GM12878 (cell line): ENCODE results near the gene ALMS1. TPM values are rescaled to one million over a fixed set of nuclear protein-coding genes. Genes with fewer than 3 reads are reported as not detected.

Source experiments
- ATAC-seq: fragments of 200-7000 bp; cut with Tn5 transposase; 3 replicates; pipeline ENCODE4 v1.9.1; 2020; ENCODE audit warnings: mild to moderate bottlenecking, moderate library complexity
- BruUV-seq: library from RNA; stranded (reverse); fragments of 400-500 nt; replicated peaks from 2 replicates; lab custom pipeline; 2021; lab: Mats Ljungman, UMichigan
- CTCF ChIA-PET: fragments of 300-600 bp; sonication (Branson Sonifier 250); formaldehyde crosslinking; extraction: SDS; loops from one replicate; lab custom pipeline; 2021; ENCODE audit warnings: inconsistent platforms; lab: Yijun Ruan, JAX
- POLR2A ChIA-PET: fragments of 350-600 bp; formaldehyde crosslinking; extraction: SDS; loops from one replicate; lab custom pipeline; 2021; ENCODE audit warnings: inconsistent platforms; lab: Charles Lee
- RAD21 ChIA-PET: fragments of 300-600 bp; sonication (Branson Sonifier 250); formaldehyde crosslinking; loops from one replicate; lab custom pipeline; 2023; ENCODE audit warnings: antibody characterized with exemption; ENCODE audit not compliant: unreplicated experiment; lab: Charles Lee
- SMC1A ChIA-PET: fragments of 300-600 bp; sonication (Branson Sonifier 250); formaldehyde crosslinking; loops from one replicate; lab custom pipeline; 2023; ENCODE audit not compliant: unreplicated experiment, uncharacterized antibody; lab: Charles Lee
- DNase-seq: peaks from one replicate; pipeline ENCODE4 v3.0.0-alpha.2; 2011; ENCODE audit warnings: low read depth, low spot score
- FAIRE-seq: peaks from 3 replicates; lab custom pipeline; 2011; peaks lifted over from hg19 to GRCh38; lab: Jason Lieb, UNC
- H2AFZ ChIP-seq: 2 replicates; pipeline ENCODE4 v1.6.0; 2011; ENCODE audit warnings: low read depth, low read length, control low read depth; ENCODE audit not compliant: control insufficient read depth
- H3K27ac ChIP-seq: 2 replicates; pipeline ENCODE4 v1.5.1; 2011; ENCODE audit warnings: control low read depth; ENCODE audit not compliant: control insufficient read depth, insufficient read depth
- H3K27me3 ChIP-seq, 2 experiments: replicated peaks in 1 of 2; 2 replicates each; pipeline versions ENCODE4 v1.6.0 to v1.6.1; 2011; ENCODE audit warnings: low read length in 1 of 2; ENCODE audit not compliant: control insufficient read depth in 2 of 2, insufficient read depth in 2 of 2
- H3K36me3 ChIP-seq, 2 experiments: 2 replicates each; pipeline ENCODE4 v1.5.1; 2011; ENCODE audit warnings: low read length in 1 of 2; ENCODE audit not compliant: control insufficient read depth in 2 of 2, insufficient read depth in 2 of 2
- H3K4me1 ChIP-seq: 2 replicates; pipeline ENCODE4 v1.6.1; 2011; ENCODE audit warnings: mild to moderate bottlenecking, low read length, moderate library complexity, mixed read lengths; ENCODE audit not compliant: control insufficient read depth, insufficient read depth
- H3K4me2 ChIP-seq: 2 replicates; pipeline ENCODE4 v1.6.0; 2011; ENCODE audit warnings: control low read depth; ENCODE audit not compliant: control insufficient read depth, insufficient read depth
- H3K4me3 ChIP-seq: fragments of 200-600 bp; sonication (generic); 2 replicates; pipeline ENCODE4 v1.5.1; 2016
- H3K79me2 ChIP-seq: 2 replicates; pipeline ENCODE4 v1.6.0; 2011; ENCODE audit warnings: low read length; ENCODE audit not compliant: control insufficient read depth, insufficient read depth
- H3K9ac ChIP-seq: 2 replicates; pipeline ENCODE4 v1.8.0; 2011; ENCODE audit warnings: low read length, control low read depth, mixed read lengths; ENCODE audit not compliant: control insufficient read depth, insufficient read depth
- H3K9me3 ChIP-seq: replicated peaks from 3 replicates; pipeline ENCODE4 v1.5.1; 2011; ENCODE audit warnings: mild to moderate bottlenecking, low read length; ENCODE audit not compliant: control insufficient read depth, insufficient read depth
- H4K20me1 ChIP-seq: 2 replicates; pipeline ENCODE4 v1.6.0; 2011; ENCODE audit not compliant: control insufficient read depth, insufficient read depth
- BCL11A ChIP-seq: IDR thresholded peaks from 2 replicates; pipeline ENCODE4 v1.6.1; 2011; ENCODE audit warnings: low read depth, low read length
- CREM ChIP-seq: IDR thresholded peaks from 2 replicates; pipeline ENCODE4 v1.6.1; 2014; ENCODE audit warnings: antibody characterized with exemption, low read depth
- IKZF1 ChIP-seq: fragments of 450-650 bp; conservative IDR thresholded peaks from 2 replicates; pipeline ENCODE4 v1.6.1; 2017; ENCODE audit warnings: antibody characterized with exemption, mild to moderate bottlenecking
- KLF5 ChIP-seq: fragments of 450-650 bp; IDR thresholded peaks from 2 replicates; pipeline ENCODE4 v1.6.1; 2014; ENCODE audit warnings: mild to moderate bottlenecking; ENCODE audit not compliant: partially characterized antibody
- MXI1 ChIP-seq: fragments of 150-350 bp; IDR thresholded peaks from 2 replicates; pipeline ENCODE4 v1.6.1; 2011; ENCODE audit warnings: low read depth, mild to moderate bottlenecking, inconsistent platforms, low read length, improper control_type of control experiment
- NFIC ChIP-seq: IDR thresholded peaks from 2 replicates; pipeline ENCODE4 v1.6.1; 2012; ENCODE audit warnings: low read depth, mild to moderate bottlenecking, inconsistent platforms, low read length, moderate library complexity
- NFYB ChIP-seq: IDR thresholded peaks from 2 replicates; pipeline ENCODE4 v1.6.1; 2011; ENCODE audit warnings: low read depth, mild to moderate bottlenecking, low read length, improper control_type of control experiment, moderate library complexity; ENCODE audit not compliant: insufficient read depth
- NR2C2 ChIP-seq: IDR thresholded peaks from 2 replicates; pipeline ENCODE4 v1.6.1; 2011; ENCODE audit warnings: borderline replicate concordance, low read depth; ENCODE audit not compliant: control insufficient read depth, insufficient read length
- RB1 ChIP-seq: fragments of 450-650 bp; formaldehyde crosslinking; IDR thresholded peaks from 2 replicates; pipeline ENCODE4 v1.6.1; 2017; ENCODE audit warnings: mild to moderate bottlenecking, borderline replicate concordance
- SMC3 ChIP-seq: IDR thresholded peaks from 2 replicates; pipeline ENCODE4 v1.6.1; 2011; ENCODE audit warnings: low read length, improper control_type of control experiment, borderline replicate concordance
- SRF ChIP-seq, 2 experiments: IDR thresholded peaks; 2 replicates each; pipeline ENCODE4 v1.6.1; 2011; ENCODE audit warnings: low read depth in 2 of 2, low read length in 2 of 2, mild to moderate bottlenecking in 1 of 2, moderate library complexity in 1 of 2
- YY1 ChIP-seq: IDR thresholded peaks from 2 replicates; pipeline ENCODE4 v1.6.1; 2011; ENCODE audit warnings: low read depth, mild to moderate bottlenecking, low read length
- ZSCAN29 ChIP-seq: fragments of 450-650 bp; IDR thresholded peaks from 2 replicates; pipeline ENCODE4 v1.6.1; 2017; ENCODE audit warnings: mild to moderate bottlenecking, moderate library complexity
- in situ Hi-C: fragments of 300-500 bp; cut with MboI; formaldehyde crosslinking; loops from 9 replicates; pipeline ENCODE4 v1.14.3; 2018; ENCODE audit warnings: mixed read lengths
- intact Hi-C: fragments of 100-400 bp; cut with micrococcal nuclease; formaldehyde crosslinking; loops from one replicate; pipeline ENCODE4 v1.14.2; 2022; ENCODE audit not compliant: unreplicated experiment
- polyA plus RNA-seq, 11 experiments: library from polyadenylated mRNA; depleted of rRNA in 4 of 11; unstranded in 6 of 11; stranded (reverse) in 5 of 11; fragments of >200 nt; fragmentation: Nextera tagmentation in 4 of 11; fragmentation: Illumina TruSeq in 1 of 11; extraction: Ambion mirVana in 4 of 11; extraction: Trizol in 1 of 11; gene quantifications; 1 replicate in 1 of 11; 2 replicates in 10 of 11; pipeline versions ENCODE4 v1.2.1 to v1.2.3, GENCODE V29; 2011 to 2016; ENCODE audit warnings: inconsistent platforms in 2 of 11, missing spikeins in 2 of 11, low read depth in 1 of 11
- total RNA-seq, 4 experiments: library from RNA; depleted of rRNA in 3 of 4; stranded (reverse); fragments of >200 nt in 3 of 4; fragmentation: Illumina TruSeq in 1 of 4; extraction: Trizol in 1 of 4; gene quantifications; 2 replicates each; pipeline versions ENCODE4 v1.2.1 to v1.2.3, GENCODE V29; 2013 to 2021
- TF ChIP-seq, protein P1 (sequence below): fragments of 450-650 bp; IDR thresholded peaks from 2 replicates; pipeline ENCODE4 v1.6.1; 2016; ENCODE audit warnings: mild to moderate bottlenecking
- TF ChIP-seq, protein P2 (sequence below): IDR thresholded peaks from 2 replicates; pipeline ENCODE4 v1.6.1; 2011; ENCODE audit warnings: low read depth, low read length, improper control_type of control experiment, borderline replicate concordance
- TF ChIP-seq, protein P3 (sequence below): IDR thresholded peaks from 2 replicates; pipeline ENCODE4 v1.6.1; 2011; ENCODE audit warnings: borderline replicate concordance, low read depth, mild to moderate bottlenecking, moderate library complexity, mixed read lengths, low read length; ENCODE audit not compliant: insufficient read depth; ENCODE audit errors: extremely low read length
- TF ChIP-seq, protein P4 (sequence below): fragments of 450-650 bp; conservative IDR thresholded peaks from 2 replicates; pipeline ENCODE4 v1.6.1; 2017; ENCODE audit warnings: mild to moderate bottlenecking, moderate library complexity

Gene ALMS1
- total and polyA plus RNA-seq, 10 of the 15 experiments (the other 5 are each of a cell fraction or from before 2014, with no cell fraction given), result 1.1 to 25.8 (median 10.6) TPM

DNA sequence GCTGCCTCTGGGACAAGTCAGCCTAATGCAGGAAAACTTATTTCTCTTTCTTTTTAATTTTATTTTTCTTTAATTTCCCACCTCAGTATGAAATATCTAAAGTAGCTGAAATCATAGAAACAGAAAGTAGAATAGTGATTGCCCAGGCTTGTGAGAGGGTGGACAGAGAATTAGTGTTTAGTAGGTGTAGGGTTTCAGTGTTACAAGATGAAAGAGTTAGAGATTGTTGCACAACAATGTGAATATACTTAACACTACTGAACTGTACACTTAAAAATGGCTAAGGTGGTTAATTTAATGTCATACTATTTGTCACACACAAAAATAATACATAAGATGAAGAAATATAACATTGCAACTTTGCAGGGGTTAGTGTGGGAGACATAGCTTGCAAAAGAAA lies 175.8 kb downstream of the ALMS1 start:
- ATAC-seq (no peak), DNase-seq (no peak), FAIRE-seq (no peak)
- ChIA-PET POLR2A (no interaction called here), CTCF (interaction anchor here (0.7 kb wide), 1 partner anchor 41 kb away, joined by 3 read pairs; no protein-coding TSS in a partner anchor), RAD21 (no interaction called here), SMC1A (no interaction called here)
- intact Hi-C loops, result no loop called here
- no peaks in the 10 kb centered on the region for H4K20me1 ChIP-seq
- H3K4me1 ChIP-seq, result no peaks in the 10 kb centered on the region
- in situ Hi-C loops, result no loop called here
- TF ChIP-seq, protein P1, sequence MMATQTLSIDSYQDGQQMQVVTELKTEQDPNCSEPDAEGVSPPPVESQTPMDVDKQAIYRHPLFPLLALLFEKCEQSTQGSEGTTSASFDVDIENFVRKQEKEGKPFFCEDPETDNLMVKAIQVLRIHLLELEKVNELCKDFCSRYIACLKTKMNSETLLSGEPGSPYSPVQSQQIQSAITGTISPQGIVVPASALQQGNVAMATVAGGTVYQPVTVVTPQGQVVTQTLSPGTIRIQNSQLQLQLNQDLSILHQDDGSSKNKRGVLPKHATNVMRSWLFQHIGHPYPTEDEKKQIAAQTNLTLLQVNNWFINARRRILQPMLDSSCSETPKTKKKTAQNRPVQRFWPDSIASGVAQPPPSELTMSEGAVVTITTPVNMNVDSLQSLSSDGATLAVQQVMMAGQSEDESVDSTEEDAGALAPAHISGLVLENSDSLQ, result no peak
- TF ChIP-seq SRF (IDR thresholded peaks at IDR 0.05; ENCODE audit: low read depth in 2 of 2, low read length in 2 of 2) (no peak), NFIC (no peak), IKZF1 (no peak), KLF5 (no peak), NR2C2 (no peak), MXI1 (no peak), ZSCAN29 (no peak), RB1 (no peak), YY1 (no peak), NFYB (no peak), SMC3 (no peak), CREM (no peak), BCL11A (no peak)
- TF ChIP-seq, protein P2, sequence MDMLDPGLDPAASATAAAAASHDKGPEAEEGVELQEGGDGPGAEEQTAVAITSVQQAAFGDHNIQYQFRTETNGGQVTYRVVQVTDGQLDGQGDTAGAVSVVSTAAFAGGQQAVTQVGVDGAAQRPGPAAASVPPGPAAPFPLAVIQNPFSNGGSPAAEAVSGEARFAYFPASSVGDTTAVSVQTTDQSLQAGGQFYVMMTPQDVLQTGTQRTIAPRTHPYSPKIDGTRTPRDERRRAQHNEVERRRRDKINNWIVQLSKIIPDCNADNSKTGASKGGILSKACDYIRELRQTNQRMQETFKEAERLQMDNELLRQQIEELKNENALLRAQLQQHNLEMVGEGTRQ, result no peak
- TF ChIP-seq, protein P3, sequence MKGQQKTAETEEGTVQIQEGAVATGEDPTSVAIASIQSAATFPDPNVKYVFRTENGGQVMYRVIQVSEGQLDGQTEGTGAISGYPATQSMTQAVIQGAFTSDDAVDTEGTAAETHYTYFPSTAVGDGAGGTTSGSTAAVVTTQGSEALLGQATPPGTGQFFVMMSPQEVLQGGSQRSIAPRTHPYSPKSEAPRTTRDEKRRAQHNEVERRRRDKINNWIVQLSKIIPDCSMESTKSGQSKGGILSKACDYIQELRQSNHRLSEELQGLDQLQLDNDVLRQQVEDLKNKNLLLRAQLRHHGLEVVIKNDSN, result no peak
- TF ChIP-seq, protein P4, sequence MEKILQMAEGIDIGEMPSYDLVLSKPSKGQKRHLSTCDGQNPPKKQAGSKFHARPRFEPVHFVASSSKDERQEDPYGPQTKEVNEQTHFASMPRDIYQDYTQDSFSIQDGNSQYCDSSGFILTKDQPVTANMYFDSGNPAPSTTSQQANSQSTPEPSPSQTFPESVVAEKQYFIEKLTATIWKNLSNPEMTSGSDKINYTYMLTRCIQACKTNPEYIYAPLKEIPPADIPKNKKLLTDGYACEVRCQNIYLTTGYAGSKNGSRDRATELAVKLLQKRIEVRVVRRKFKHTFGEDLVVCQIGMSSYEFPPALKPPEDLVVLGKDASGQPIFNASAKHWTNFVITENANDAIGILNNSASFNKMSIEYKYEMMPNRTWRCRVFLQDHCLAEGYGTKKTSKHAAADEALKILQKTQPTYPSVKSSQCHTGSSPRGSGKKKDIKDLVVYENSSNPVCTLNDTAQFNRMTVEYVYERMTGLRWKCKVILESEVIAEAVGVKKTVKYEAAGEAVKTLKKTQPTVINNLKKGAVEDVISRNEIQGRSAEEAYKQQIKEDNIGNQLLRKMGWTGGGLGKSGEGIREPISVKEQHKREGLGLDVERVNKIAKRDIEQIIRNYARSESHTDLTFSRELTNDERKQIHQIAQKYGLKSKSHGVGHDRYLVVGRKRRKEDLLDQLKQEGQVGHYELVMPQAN, result no peak
- no peaks in the 10 kb centered on the region for H3K27me3 ChIP-seq
- no peak overlapping the region for H2AFZ ChIP-seq
- no peaks in the 10 kb centered on the region for H3K9me3 ChIP-seq
- H3K4me2 ChIP-seq, result no peak overlapping the region
- no peaks in the 10 kb centered on the region for H3K79me2 ChIP-seq
- no peak overlapping the region for H3K9ac ChIP-seq
- H3K4me3 ChIP-seq, result no peak overlapping the region
- H3K27ac ChIP-seq, result no peak overlapping the region
- no TSS peak for BruUV-seq
- peaks cover 0 to 3% of the 10 kb centered on the region in 2 experiments; a peak in 1 of 4 replicates for H3K36me3 ChIP-seq
